Right atrium auricular region (tissue), 2 donors: ENCODE data around the gene DLG2. TPM values are rescaled to one million over a fixed set of nuclear protein-coding genes. Genes with fewer than 3 reads are reported as not detected.

Source experiments
- DNase-seq: peaks from one replicate; pipeline ENCODE4 v3.0.0-alpha.2; 2019; ENCODE audit warnings: low spot score
- H3K27ac ChIP-seq, 2 donors: fragments of 200-600 bp; sonication (generic); 1 replicate in 1 of 2; 2 replicates in 1 of 2; pipeline ENCODE4 v1.5.1; 2016 to 2019
- H3K27me3 ChIP-seq, 2 donors: fragments of 200-600 bp; sonication (generic); one replicate each; pipeline versions ENCODE4 v1.5.1 to v1.6.0; 2017 to 2019
- H3K36me3 ChIP-seq: fragments of 200-600 bp; sonication (generic); one replicate; pipeline ENCODE4 v1.5.1; 2016
- H3K4me1 ChIP-seq, 2 donors: fragments of 200-600 bp; sonication (generic); one replicate each; pipeline versions ENCODE4 v1.5.1 to v1.6.0; 2017 to 2019
- H3K4me3 ChIP-seq, 2 donors: fragments of 200-600 bp; sonication (generic); 1 replicate in 1 of 2; 2 replicates in 1 of 2; pipeline ENCODE4 v1.5.1; 2017 to 2019; ENCODE audit warnings: mild to moderate bottlenecking in 1 of 2, moderate library complexity in 1 of 2
- H3K9me3 ChIP-seq, 2 donors: fragments of 200-600 bp; sonication (generic); one replicate each; pipeline ENCODE4 v1.5.1; 2019
- CTCF ChIP-seq, 2 donors: fragments of 200-600 bp; sonication (generic); IDR thresholded peaks; one replicate each; pipeline ENCODE4 v1.5.1; 2019; ENCODE audit warnings: antibody characterized with exemption in 2 of 2
- total RNA-seq, 2 donors: library from RNA; depleted of rRNA; stranded (reverse); fragments of >200 nt; gene quantifications; one replicate each; pipeline ENCODE4 v1.1.0, GENCODE V29; 2016

The DLG2 gene
- total RNA-seq, 2 donors from 2014 or later, result 6.6 to 6.7 TPM

DNA sequence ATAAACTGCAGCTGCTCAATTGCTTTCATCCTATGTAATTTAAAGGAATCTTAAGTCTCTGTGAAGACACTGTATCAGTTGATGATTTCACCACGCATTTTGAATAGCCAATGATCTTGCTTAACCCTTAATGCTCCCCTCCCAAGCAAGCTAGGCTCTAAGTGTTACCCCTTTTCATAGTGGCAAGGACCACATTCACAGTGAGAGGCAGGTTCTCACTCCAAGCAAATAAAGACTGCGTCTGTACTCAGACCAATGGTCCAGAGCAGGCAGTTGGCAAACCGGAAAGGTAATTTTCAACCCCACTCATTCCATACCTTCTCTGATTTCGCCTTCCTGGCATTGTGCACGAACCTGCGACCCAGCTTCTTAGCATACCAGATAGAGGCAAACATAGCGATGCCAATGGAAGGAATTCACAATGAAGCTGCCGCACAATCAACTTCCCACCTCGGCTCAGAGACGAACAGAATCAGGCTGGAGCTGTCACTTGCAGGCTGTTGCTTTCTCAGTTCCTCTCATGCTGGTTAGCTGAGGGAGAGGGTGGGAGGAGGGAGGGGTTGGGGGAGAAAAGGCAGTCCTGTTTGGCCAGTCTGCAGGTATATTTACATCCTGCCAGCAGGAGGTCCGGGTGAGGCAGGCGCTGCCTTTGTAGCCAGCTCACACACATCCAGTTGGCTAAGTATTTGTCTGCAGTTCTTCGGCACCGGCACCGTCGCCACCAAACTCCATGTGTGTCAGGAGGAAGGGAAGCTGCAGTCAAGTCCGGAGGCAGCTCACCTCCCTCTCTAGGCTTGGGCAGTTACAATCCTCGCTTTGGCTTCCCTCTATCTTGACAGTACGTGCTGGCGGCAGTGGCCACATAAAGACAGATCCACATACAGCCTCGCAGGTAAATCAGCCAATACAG, 1189.8 kb downstream of the DLG2 start:
- H3K36me3 ChIP-seq, result no peaks in the 10 kb centered on the region
- H3K9me3 ChIP-seq, result no peaks in the 10 kb centered on the region
- no peak for TF ChIP-seq CTCF (IDR thresholded peaks at IDR 0.05)
- no peaks in the 10 kb centered on the region for H3K27me3 ChIP-seq
- H3K4me1 ChIP-seq, result no peaks in the 10 kb centered on the region
- H3K27ac ChIP-seq, result no peak overlapping the region
- H3K4me3 ChIP-seq, result peak overlapping the region in 1 of 2 donors; percentile 23
- DNase-seq, result no peak

GRCh38 chr11:84430661-84431060, 1196.5 kb downstream of the DLG2 start:
- no peak for DNase-seq
- no peak for TF ChIP-seq CTCF (IDR thresholded peaks at IDR 0.05)
- Histone ChIP-seq H3K4me1 (no peaks in the 10 kb centered on the region), H3K36me3 (no peaks in the 10 kb centered on the region), H3K27me3 (no peaks in the 10 kb centered on the region), H3K4me3 (no peak overlapping the region), H3K9me3 (no peaks in the 10 kb centered on the region), H3K27ac (no peak overlapping the region)

GRCh38 chr11:84425673-84426072, 1201.5 kb downstream of the DLG2 start:
- Histone ChIP-seq H3K4me1 (no peaks in the 10 kb centered on the region), H3K4me3 (no peak overlapping the region), H3K36me3 (no peaks in the 10 kb centered on the region), H3K27ac (no peak overlapping the region), H3K9me3 (no peaks in the 10 kb centered on the region), H3K27me3 (no peaks in the 10 kb centered on the region)
- no peak for DNase-seq
- TF ChIP-seq CTCF (IDR thresholded peaks at IDR 0.05), result no peak

- H3K9me3 ChIP-seq, result no peaks in the 10 kb centered on the region
- H3K4me3 ChIP-seq, result no peak overlapping the region
- H3K27me3 ChIP-seq, result no peaks in the 10 kb centered on the region
- H3K27ac ChIP-seq, result no peak overlapping the region
- H3K4me1 ChIP-seq, result no peaks in the 10 kb centered on the region
- no peaks in the 10 kb centered on the region for H3K36me3 ChIP-seq
- no peak for TF ChIP-seq CTCF (IDR thresholded peaks at IDR 0.05)
- no peak for DNase-seq
Measured at GRCh38 chr11:84420271-84420670, 1206.9 kb downstream of the DLG2 start.

- H3K4me3 ChIP-seq, result no peak overlapping the region
- no peaks in the 10 kb centered on the region for H3K9me3 ChIP-seq
- H3K36me3 ChIP-seq, result no peaks in the 10 kb centered on the region
- H3K27ac ChIP-seq, result no peak overlapping the region
- no peak for TF ChIP-seq CTCF (IDR thresholded peaks at IDR 0.05)
- no peak for DNase-seq
- no peaks in the 10 kb centered on the region for H3K4me1 ChIP-seq
- no peaks in the 10 kb centered on the region for H3K27me3 ChIP-seq
Measured at GRCh38 chr11:84419616-84420015, 1207.5 kb downstream of the DLG2 start.
